GM21447 (cell line): ENCODE results near the gene MYRIP.
"Not testable (repeated sequence)": the region's sequence is repeated elsewhere in the genome, so short reads cannot be mapped to it uniquely, and the experiment has no call there.

Source experiments
- ATAC-seq: cut with Tn5 transposase; IDR thresholded peaks from one replicate; pipeline ENCODE4 v1.9.1; 2021; ENCODE audit not compliant: unreplicated experiment

MYRIP gene

GRCh38 chr3:39805650-39806049 is 3.8 kb upstream of the MYRIP start:
- ATAC-seq = no peak

DNA sequence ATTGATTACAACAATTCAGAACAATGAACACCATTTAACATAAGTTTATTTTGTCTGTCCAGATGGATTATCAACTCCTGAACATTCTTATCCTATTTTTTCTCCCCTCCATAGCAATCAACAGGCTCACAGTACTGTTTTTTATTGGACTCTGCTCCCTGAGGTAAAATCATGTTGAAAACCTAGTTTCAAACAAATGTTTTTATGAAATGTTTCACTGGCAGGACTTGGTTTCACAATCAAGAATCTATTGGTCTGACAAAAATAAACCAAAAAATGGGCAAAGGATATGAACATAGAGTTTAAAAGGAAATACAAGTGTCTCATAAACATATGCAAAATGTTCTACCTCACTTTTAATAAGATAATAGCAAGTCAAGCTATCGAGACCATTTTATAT is 2.6 kb upstream of the MYRIP start:
- ATAC-seq = no peak

GRCh38 chr3:39808467-39809180 is 785 bp upstream of the MYRIP start:
- ATAC-seq = peak; percentile 28

GRCh38 chr3:39809995-39810595 is 686 bp downstream of the MYRIP start:
- ATAC-seq = peak; percentile 7

DNA sequence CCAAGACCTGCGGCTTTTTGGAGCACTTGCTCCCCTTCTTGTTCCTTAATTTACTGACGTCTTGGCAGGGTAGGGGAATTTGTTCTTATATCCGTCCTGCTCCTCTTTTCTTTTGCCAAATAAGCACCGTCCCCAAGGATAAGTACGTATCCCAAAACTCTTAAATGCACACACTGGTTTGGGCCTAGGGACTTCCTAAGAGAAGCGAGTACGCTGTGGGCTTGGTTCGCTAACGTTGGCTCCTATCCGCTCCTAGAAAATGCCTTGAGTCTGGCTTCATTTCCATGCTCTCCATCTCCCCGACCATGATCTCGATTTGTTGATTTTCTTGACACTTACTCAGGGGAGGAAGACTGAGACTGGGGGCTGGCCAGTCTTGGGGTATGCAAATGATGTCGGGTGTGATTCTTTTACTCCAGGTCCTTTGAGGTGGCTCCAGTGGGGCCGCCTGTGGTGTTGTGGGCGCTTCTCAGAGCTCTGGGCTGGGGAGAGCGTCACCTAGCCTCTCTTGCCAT is 1.3 kb downstream of the MYRIP start:
- no peak for ATAC-seq

GRCh38 chr3:39811561-39811960 is 2.2 kb downstream of the MYRIP start:
- no peak for ATAC-seq

- no peak for ATAC-seq
Observed at GRCh38 chr3:39812537-39812936, 3.1 kb downstream of the MYRIP start.

- ATAC-seq = no peak
Observed at GRCh38 chr3:39814007-39814406, 4.6 kb downstream of the MYRIP start.

GRCh38 chr3:39819899-39820298 is 10.5 kb downstream of the MYRIP start:
- ATAC-seq = no peak

DNA sequence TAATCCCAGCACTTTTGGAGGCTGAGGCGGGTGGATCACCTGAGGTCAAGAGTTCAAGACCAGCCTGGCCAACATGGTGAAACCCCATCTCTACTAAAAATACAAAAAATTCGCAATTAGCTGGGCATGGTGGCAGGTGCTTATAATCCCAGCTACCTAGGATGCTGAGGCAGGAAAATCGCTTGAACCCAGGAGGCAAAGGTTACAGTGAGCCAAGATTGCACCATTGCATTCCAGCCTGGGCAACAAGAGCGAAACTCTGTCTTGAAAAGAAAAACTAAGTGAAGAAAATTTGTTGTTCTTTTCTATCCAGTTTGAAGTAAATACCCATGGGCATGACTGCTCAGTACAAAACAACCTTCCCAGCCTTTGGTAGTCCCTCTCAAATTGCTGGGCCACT is 24.4 kb downstream of the MYRIP start:
- not testable (repeated sequence) for ATAC-seq

- ATAC-seq = no peak
Observed at GRCh38 chr3:39839484-39839883, 30.1 kb downstream of the MYRIP start.

- ATAC-seq = no peak
Observed at GRCh38 chr3:39843440-39843839, 34.0 kb downstream of the MYRIP start.

GRCh38 chr3:39848365-39848764 is 39.0 kb downstream of the MYRIP start:
- ATAC-seq = no peak

DNA sequence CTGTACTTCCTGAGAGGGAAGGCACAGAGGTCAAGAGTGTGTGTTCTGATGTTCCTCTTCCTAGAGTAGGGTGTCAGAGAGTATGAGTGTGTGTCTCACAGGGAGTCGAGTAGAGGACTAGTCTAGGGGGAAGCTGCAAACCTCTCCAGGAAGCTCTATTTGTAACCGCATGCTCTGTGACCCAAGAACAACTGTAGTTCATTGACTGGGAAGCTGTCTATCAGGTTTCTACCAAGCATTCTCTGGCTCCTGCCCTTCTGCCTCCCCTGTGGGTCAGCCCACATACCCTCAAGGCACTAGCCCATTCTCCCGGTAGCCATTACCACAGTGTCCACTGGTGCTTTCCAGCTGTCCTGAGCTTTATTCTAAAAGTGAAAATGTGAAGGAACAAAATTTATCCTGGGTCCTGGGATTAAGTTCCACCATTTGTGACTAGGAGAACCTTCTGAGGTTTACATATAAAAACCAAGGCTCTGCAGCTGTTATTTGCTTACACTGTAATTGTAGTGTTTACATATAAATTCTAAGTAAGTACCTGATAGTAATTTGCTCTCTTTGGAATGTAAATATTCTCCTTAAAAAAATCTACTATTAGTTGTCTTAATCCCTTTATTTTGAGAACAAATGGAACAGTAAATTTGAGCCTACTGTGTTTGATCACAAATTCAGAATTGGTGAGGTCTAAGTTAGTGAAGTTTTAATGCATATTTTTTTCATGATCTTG is 40.7 kb downstream of the MYRIP start:
- no peak for ATAC-seq

GRCh38 chr3:39850716-39851032 is 41.3 kb downstream of the MYRIP start:
- no peak for ATAC-seq

- ATAC-seq = no peak
Observed at GRCh38 chr3:39855517-39855916, 46.1 kb downstream of the MYRIP start.

DNA sequence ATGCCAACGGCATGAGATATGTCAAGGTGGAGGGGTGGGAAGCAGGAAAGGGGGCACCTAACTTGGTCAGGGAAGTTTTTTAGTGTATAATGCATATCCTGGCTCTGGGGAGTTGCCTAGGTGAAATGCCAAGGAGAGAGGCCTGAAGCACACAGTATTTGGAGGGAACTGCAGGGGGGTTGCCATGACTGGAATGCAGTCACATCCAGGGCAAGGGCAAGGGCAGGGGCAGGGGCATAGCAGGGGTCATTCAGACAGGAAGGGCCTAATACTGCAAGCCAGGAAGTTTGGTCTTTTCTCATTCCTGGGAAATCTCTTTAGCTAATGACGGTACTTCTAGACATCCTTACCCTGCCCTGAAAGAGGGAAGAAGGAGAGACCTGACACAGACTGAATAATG is 60.5 kb downstream of the MYRIP start:
- no peak for ATAC-seq

DNA sequence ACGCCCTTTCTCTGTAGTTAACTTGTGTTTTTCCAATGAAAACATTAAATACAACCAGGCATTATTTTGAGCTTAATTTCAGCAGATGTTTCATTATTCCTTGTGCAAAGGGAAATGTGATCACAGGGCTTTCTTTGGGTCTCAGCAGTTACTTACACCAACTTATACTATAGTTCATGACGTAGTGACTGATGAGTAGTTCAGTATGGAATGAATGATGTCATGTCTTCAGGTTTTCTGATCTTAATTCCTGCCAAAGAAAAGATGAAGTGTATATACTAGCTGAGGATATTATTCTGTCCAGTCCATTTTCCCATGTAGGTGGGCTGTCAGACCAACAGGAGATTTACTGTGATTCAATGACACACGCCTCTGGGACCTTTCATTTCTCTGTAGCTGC is 61.3 kb downstream of the MYRIP start:
- no peak for ATAC-seq

- no peak for ATAC-seq
Observed at GRCh38 chr3:39879581-39879980, 70.2 kb downstream of the MYRIP start.

- ATAC-seq = no peak
Observed at GRCh38 chr3:39882111-39882510, 72.7 kb downstream of the MYRIP start.

DNA sequence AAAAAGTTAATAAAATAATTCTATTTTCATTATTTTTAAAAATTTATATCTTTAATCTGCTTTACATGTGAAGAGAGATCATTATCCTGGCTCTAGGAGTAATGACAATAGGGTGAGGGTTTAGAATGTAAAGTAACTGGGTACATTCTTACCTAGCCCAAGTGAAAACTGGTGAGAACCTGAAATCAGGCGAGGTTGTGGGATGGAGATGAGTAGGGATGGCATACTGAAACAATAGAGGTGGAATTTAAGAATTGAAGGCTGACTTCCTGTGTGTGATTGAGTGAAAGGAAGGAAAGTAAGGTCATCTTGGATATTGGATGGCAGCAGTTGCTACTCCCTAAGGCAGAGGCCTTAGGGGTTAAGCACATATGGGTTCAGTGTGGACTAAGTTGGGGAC is 82.7 kb downstream of the MYRIP start:
- ATAC-seq = no peak

DNA sequence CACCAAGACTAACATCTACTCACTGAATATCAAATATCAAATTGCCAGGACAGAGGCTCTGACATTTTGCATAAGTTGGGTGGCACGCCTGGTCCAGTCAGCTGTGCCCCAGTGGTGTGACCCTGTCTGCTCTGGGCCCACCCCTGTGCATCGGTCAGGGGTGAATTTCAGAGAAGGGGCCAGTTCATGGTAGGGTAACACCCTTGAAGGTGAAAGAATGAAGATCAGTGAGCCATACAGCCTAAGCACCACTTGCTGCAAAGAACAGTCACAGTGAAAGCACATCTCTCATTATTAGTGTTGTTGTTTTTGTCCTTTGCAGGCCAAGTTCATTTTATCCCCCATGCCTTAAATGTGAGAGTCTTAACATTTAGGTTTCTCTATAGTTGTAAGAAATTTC is 86.8 kb downstream of the MYRIP start:
- ATAC-seq = no peak
